Nephron (organoid): ENCODE data around the gene ABTB2.

Source experiments
- H3K27ac Mint-ChIP-seq, 3 experiments: 2 replicates each; pipeline ENCODE4 v1.8.0; 2020; ENCODE audit warnings: mixed read lengths in 3 of 3, mild to moderate bottlenecking in 2 of 3, moderate library complexity in 1 of 3
- H3K27me3 Mint-ChIP-seq: 2 replicates; pipeline ENCODE4 v1.8.0; 2021; ENCODE audit warnings: low read depth, mild to moderate bottlenecking, moderate library complexity, mixed read lengths
- H3K36me3 Mint-ChIP-seq: 2 replicates; pipeline ENCODE4 v1.8.0; 2020; ENCODE audit warnings: low read depth, mixed read lengths
- H3K4me1 Mint-ChIP-seq: 2 replicates; pipeline ENCODE4 v1.8.0; 2020; ENCODE audit warnings: mixed read lengths
- H3K4me3 Mint-ChIP-seq, 3 experiments: 2 replicates each; pipeline ENCODE4 v1.8.0; 2020; ENCODE audit warnings: mild to moderate bottlenecking in 3 of 3, mixed read lengths in 3 of 3, moderate library complexity in 2 of 3
- H3K9me3 Mint-ChIP-seq: 2 replicates; pipeline ENCODE4 v1.8.0; 2020; ENCODE audit warnings: mixed read lengths
- CTCF ChIP-seq, 3 experiments: fragments of 200-600 bp; sonication (generic); IDR thresholded peaks; one replicate each; pipeline ENCODE4 v1.5.0; 2021; ENCODE audit warnings: antibody characterized with exemption in 3 of 3; ENCODE audit not compliant: unreplicated experiment in 3 of 3

Gene ABTB2

GRCh38 chr11:34305780-34306179, 52.0 kb downstream of the ABTB2 start:
- H3K4me3 Mint-ChIP-seq: no peak overlapping the region
- H3K27me3 Mint-ChIP-seq: peaks cover 12% of the 10 kb centered on the region
- H3K36me3 Mint-ChIP-seq: no peaks in the 10 kb centered on the region
- H3K9me3 Mint-ChIP-seq: no peaks in the 10 kb centered on the region
- peak overlapping the region in 1 of 3 experiments; percentile 54 for H3K27ac Mint-ChIP-seq
- no peak for TF ChIP-seq CTCF (IDR thresholded peaks at IDR 0.05; ENCODE audit: unreplicated experiment in 3 of 3)
- peaks cover 51% of the 10 kb centered on the region for H3K4me1 Mint-ChIP-seq

GRCh38 chr11:34305193-34305592, 52.6 kb downstream of the ABTB2 start:
- Mint-ChIP-seq H3K27ac (peak overlapping the region in 1 of 3 experiments; percentile 4), H3K9me3 (no peaks in the 10 kb centered on the region), H3K27me3 (peaks cover 9% of the 10 kb centered on the region), H3K36me3 (no peaks in the 10 kb centered on the region), H3K4me3 (no peak overlapping the region), H3K4me1 (peaks cover 51% of the 10 kb centered on the region)
- no peak for TF ChIP-seq CTCF (IDR thresholded peaks at IDR 0.05; ENCODE audit: unreplicated experiment in 3 of 3)

- Mint-ChIP-seq H3K9me3 (no peaks in the 10 kb centered on the region), H3K36me3 (no peaks in the 10 kb centered on the region), H3K27me3 (no peaks in the 10 kb centered on the region), H3K4me1 (peaks cover 55% of the 10 kb centered on the region), H3K27ac (peak overlapping the region; percentile 28 to 65 (median 51)), H3K4me3 (no peak overlapping the region)
- TF ChIP-seq CTCF (IDR thresholded peaks at IDR 0.05; ENCODE audit: unreplicated experiment in 3 of 3): no peak
These were observed 54.7 kb downstream of the ABTB2 start for GRCh38 chr11:34303028-34303570.

- Mint-ChIP-seq H3K9me3 (no peaks in the 10 kb centered on the region), H3K4me1 (peaks cover 55% of the 10 kb centered on the region), H3K36me3 (no peaks in the 10 kb centered on the region), H3K27ac (peak overlapping the region; percentile 33 to 63 (median 51)), H3K27me3 (no peaks in the 10 kb centered on the region), H3K4me3 (no peak overlapping the region)
- no peak for TF ChIP-seq CTCF (IDR thresholded peaks at IDR 0.05; ENCODE audit: unreplicated experiment in 3 of 3)
These were observed 55.5 kb downstream of the ABTB2 start for GRCh38 chr11:34302046-34302921.

- Mint-ChIP-seq H3K27me3 (no peaks in the 10 kb centered on the region), H3K4me3 (no peak overlapping the region), H3K4me1 (peaks cover 59% of the 10 kb centered on the region), H3K9me3 (no peaks in the 10 kb centered on the region), H3K27ac (peak overlapping the region in 2 of 3 experiments; percentile 51 to 56), H3K36me3 (no peaks in the 10 kb centered on the region)
- no peak for TF ChIP-seq CTCF (IDR thresholded peaks at IDR 0.05; ENCODE audit: unreplicated experiment in 3 of 3)
These were observed 56.9 kb downstream of the ABTB2 start for GRCh38 chr11:34300926-34301295.
